ENCODE measurements around the gene PCDHA9.
"Not testable (repeated sequence)": the region's sequence is repeated elsewhere in the genome, so short reads cannot be mapped to it uniquely, and the experiment has no call there.

DNA sequence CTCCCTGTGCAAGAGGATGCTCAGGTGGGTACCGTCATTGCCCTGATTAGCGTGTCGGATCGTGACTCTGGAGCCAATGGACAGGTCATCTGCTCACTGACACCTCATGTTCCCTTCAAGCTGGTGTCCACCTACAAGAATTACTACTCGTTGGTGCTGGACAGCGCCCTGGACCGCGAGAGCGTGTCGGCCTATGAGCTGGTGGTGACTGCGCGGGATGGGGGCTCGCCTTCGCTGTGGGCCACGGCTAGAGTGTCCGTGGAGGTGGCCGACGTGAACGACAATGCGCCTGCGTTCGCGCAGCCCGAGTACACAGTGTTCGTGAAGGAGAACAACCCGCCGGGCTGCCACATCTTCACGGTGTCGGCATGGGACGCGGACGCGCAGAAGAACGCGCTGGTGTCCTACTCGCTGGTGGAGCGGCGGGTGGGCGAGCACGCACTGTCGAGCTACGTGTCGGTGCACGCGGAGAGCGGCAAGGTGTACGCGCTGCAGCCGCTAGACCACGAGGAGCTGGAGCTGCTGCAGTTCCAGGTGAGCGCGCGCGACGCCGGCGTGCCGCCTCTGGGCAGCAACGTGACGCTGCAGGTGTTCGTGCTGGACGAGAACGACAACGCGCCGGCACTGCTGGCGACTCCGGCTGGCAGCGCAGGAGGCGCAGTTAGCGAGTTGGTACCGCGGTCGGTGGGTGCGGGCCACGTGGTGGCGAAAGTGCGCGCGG lies 28.5 kb downstream of the PCDHA9 start:
- TF ChIP-seq, protein P1, sequence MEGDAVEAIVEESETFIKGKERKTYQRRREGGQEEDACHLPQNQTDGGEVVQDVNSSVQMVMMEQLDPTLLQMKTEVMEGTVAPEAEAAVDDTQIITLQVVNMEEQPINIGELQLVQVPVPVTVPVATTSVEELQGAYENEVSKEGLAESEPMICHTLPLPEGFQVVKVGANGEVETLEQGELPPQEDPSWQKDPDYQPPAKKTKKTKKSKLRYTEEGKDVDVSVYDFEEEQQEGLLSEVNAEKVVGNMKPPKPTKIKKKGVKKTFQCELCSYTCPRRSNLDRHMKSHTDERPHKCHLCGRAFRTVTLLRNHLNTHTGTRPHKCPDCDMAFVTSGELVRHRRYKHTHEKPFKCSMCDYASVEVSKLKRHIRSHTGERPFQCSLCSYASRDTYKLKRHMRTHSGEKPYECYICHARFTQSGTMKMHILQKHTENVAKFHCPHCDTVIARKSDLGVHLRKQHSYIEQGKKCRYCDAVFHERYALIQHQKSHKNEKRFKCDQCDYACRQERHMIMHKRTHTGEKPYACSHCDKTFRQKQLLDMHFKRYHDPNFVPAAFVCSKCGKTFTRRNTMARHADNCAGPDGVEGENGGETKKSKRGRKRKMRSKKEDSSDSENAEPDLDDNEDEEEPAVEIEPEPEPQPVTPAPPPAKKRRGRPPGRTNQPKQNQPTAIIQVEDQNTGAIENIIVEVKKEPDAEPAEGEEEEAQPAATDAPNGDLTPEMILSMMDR (IDR thresholded peaks at IDR 0.05) = not testable (repeated sequence)
- not testable (repeated sequence) for TF ChIP-seq POLR2AphosphoS5 (IDR thresholded peaks at IDR 0.05)

All from gastroesophageal sphincter (tissue), 3 donors.